OCI-LY3 (cell line): ENCODE measurements around the gene KLHL15.

ENCODE experiments used
- CTCF ChIP-seq: fragments of 200-600, 300-600 bp; sonication (generic); IDR thresholded peaks from 2 replicates; pipeline ENCODE4 v1.5.1; 2014; ENCODE audit warnings: antibody characterized with exemption, low read length, low read depth
- EZH2phosphoT487 ChIP-seq: fragments of 200-600 bp; shearing (Covaris generic); IDR thresholded peaks from 2 replicates; pipeline ENCODE4 v1.6.1; 2018; ENCODE audit warnings: antibody characterized with exemption, mixed run types, low read depth

GRCh38 chrX:23935106-23935505 is 91.9 kb downstream of the KLHL15 start:
- TF ChIP-seq CTCF (no peak), EZH2phosphoT487 (no peak)
